ENCODE results near the gene CFAP90.

CFAP90 gene

GRCh38 chr5:7842531-7842930, 8.4 kb downstream of the CFAP90 start:
- no peak overlapping the region for H3K27ac ChIP-seq (ENCODE audit: low read length, poor library complexity, severe bottlenecking)
- no peaks in the 10 kb centered on the region for H3K79me1 ChIP-seq (replicated peaks; ENCODE audit: low read length, poor library complexity, severe bottlenecking)
- peaks cover 4% of the 10 kb centered on the region for H3K4me1 ChIP-seq (ENCODE audit: control insufficient read depth, insufficient read depth, low read depth, low read length)
- no peak overlapping the region for H2BK12ac ChIP-seq (ENCODE audit: low read length in 2 of 2)
- peaks cover 35 to 49% of the 10 kb centered on the region in 2 experiments for H3K27me3 ChIP-seq (ENCODE audit: control insufficient read depth in 1 of 2, insufficient read depth in 1 of 2, low read length in 2 of 2)
- no peak overlapping the region for H4K8ac ChIP-seq (ENCODE audit: low read length)
- H2BK15ac ChIP-seq (ENCODE audit: low read depth, poor library complexity, severe bottlenecking): no peak overlapping the region
- no peak overlapping the region for H3K4me3 ChIP-seq (ENCODE audit: insufficient read depth in 1 of 2, low read depth in 1 of 2, low read length in 2 of 2)
- H2BK120ac ChIP-seq (ENCODE audit: low read depth, low read length): no peak overlapping the region
- no peak overlapping the region for H4K91ac ChIP-seq (ENCODE audit: low read length)
- no peak overlapping the region for H3K23ac ChIP-seq (ENCODE audit: low read length in 2 of 2)
- no peaks in the 10 kb centered on the region for H3K9me3 ChIP-seq (ENCODE audit: control insufficient read depth, low read length)
- H3K36me3 ChIP-seq (ENCODE audit: control insufficient read depth in 1 of 2, insufficient read depth in 2 of 2, low read depth in 1 of 2, low read length in 2 of 2): no peaks in the 10 kb centered on the region
- no peak overlapping the region for H3K18ac ChIP-seq (ENCODE audit: low read depth in 1 of 2, low read length in 2 of 2)
- no peak overlapping the region for H3K14ac ChIP-seq (ENCODE audit: low read length in 2 of 2)
- no peak for DNase-seq
- H3K4ac ChIP-seq (ENCODE audit: low read depth in 1 of 2, low read length in 2 of 2): no peak overlapping the region
- H3K4me2 ChIP-seq (ENCODE audit: low read length, poor library complexity, severe bottlenecking): no peak overlapping the region
- WGBS: 61% methylated on average over 2 of the region's 2 CpGs
- no peak overlapping the region for H2AK5ac ChIP-seq (ENCODE audit: low read length, severe bottlenecking)
- no peak overlapping the region for H2BK5ac ChIP-seq (ENCODE audit: low read depth, low read length, poor library complexity, severe bottlenecking)
- no peak overlapping the region for H3K9ac ChIP-seq (ENCODE audit: low read length)
- H2AFZ ChIP-seq (ENCODE audit: low read depth, low read length): no peak overlapping the region

- H2AK5ac ChIP-seq (ENCODE audit: low read length, severe bottlenecking): no peak overlapping the region
- H3K79me1 ChIP-seq (replicated peaks; ENCODE audit: low read length, poor library complexity, severe bottlenecking): no peaks in the 10 kb centered on the region
- H2BK12ac ChIP-seq (ENCODE audit: low read length in 2 of 2): no peak overlapping the region
- H3K23ac ChIP-seq (ENCODE audit: low read length in 2 of 2): no peak overlapping the region
- no peak overlapping the region for H3K18ac ChIP-seq (ENCODE audit: low read depth in 1 of 2, low read length in 2 of 2)
- no peak overlapping the region for H3K4me2 ChIP-seq (ENCODE audit: low read length, poor library complexity, severe bottlenecking)
- H2AFZ ChIP-seq (ENCODE audit: low read depth, low read length): no peak overlapping the region
- H2BK15ac ChIP-seq (ENCODE audit: low read depth, poor library complexity, severe bottlenecking): no peak overlapping the region
- no peaks in the 10 kb centered on the region for H3K27me3 ChIP-seq (ENCODE audit: control insufficient read depth in 1 of 2, insufficient read depth in 1 of 2, low read length in 2 of 2)
- H2BK120ac ChIP-seq (ENCODE audit: low read depth, low read length): no peak overlapping the region
- DNase-seq: no peak
- peak overlapping the region; percentile 83 for H3K27ac ChIP-seq (ENCODE audit: low read length, poor library complexity, severe bottlenecking)
- H3K14ac ChIP-seq (ENCODE audit: low read length in 2 of 2): no peak overlapping the region
- H3K9me3 ChIP-seq (ENCODE audit: control insufficient read depth, low read length): no peaks in the 10 kb centered on the region
- no peak overlapping the region for H3K4me3 ChIP-seq (ENCODE audit: insufficient read depth in 1 of 2, low read depth in 1 of 2, low read length in 2 of 2)
- no peak overlapping the region for H3K4ac ChIP-seq (ENCODE audit: low read depth in 1 of 2, low read length in 2 of 2)
- H3K4me1 ChIP-seq (ENCODE audit: control insufficient read depth, insufficient read depth, low read depth, low read length): peaks cover 4% of the 10 kb centered on the region
- no peak overlapping the region for H2BK5ac ChIP-seq (ENCODE audit: low read depth, low read length, poor library complexity, severe bottlenecking)
- H4K91ac ChIP-seq (ENCODE audit: low read length): no peak overlapping the region
- no peaks in the 10 kb centered on the region for H3K36me3 ChIP-seq (ENCODE audit: control insufficient read depth in 1 of 2, insufficient read depth in 2 of 2, low read depth in 1 of 2, low read length in 2 of 2)
- H3K9ac ChIP-seq (ENCODE audit: low read length): no peak overlapping the region
- 78% methylated on average over 3 of the region's 3 CpGs for WGBS
- H4K8ac ChIP-seq (ENCODE audit: low read length): no peak overlapping the region
These were observed 13.5 kb downstream of the CFAP90 start for GRCh38 chr5:7837403-7837802.

GRCh38 chr5:7834982-7835381, 16.0 kb downstream of the CFAP90 start:
- H3K18ac ChIP-seq (ENCODE audit: low read depth in 1 of 2, low read length in 2 of 2): no peak overlapping the region

GRCh38 chr5:7828269-7828668, 22.7 kb downstream of the CFAP90 start:
- no peak overlapping the region for H3K4me3 ChIP-seq (ENCODE audit: insufficient read depth in 1 of 2, low read depth in 1 of 2, low read length in 2 of 2)

More at GRCh38 chr5:7834982-7835381, 16.0 kb downstream of the CFAP90 start:
- no peak overlapping the region for H3K23ac ChIP-seq (ENCODE audit: low read length in 2 of 2)
- H2BK15ac ChIP-seq (ENCODE audit: low read depth, poor library complexity, severe bottlenecking): no peak overlapping the region
- no peaks in the 10 kb centered on the region for H3K9me3 ChIP-seq (ENCODE audit: control insufficient read depth, low read length)
- H3K4me3 ChIP-seq (ENCODE audit: insufficient read depth in 1 of 2, low read depth in 1 of 2, low read length in 2 of 2): no peak overlapping the region
- H2BK5ac ChIP-seq (ENCODE audit: low read depth, low read length, poor library complexity, severe bottlenecking): no peak overlapping the region
- H2AFZ ChIP-seq (ENCODE audit: low read depth, low read length): no peak overlapping the region
- no peaks in the 10 kb centered on the region for H3K36me3 ChIP-seq (ENCODE audit: control insufficient read depth in 1 of 2, insufficient read depth in 2 of 2, low read depth in 1 of 2, low read length in 2 of 2)
- no peak overlapping the region for H3K4me2 ChIP-seq (ENCODE audit: low read length, poor library complexity, severe bottlenecking)
- H2AK5ac ChIP-seq (ENCODE audit: low read length, severe bottlenecking): no peak overlapping the region
- peaks cover 6 to 10% of the 10 kb centered on the region in 2 experiments for H3K27me3 ChIP-seq (ENCODE audit: control insufficient read depth in 1 of 2, insufficient read depth in 1 of 2, low read length in 2 of 2)
- DNase-seq: no peak
- H2BK120ac ChIP-seq (ENCODE audit: low read depth, low read length): no peak overlapping the region
- no peaks in the 10 kb centered on the region for H3K79me1 ChIP-seq (replicated peaks; ENCODE audit: low read length, poor library complexity, severe bottlenecking)
- WGBS: no CpG with 5 or more reads among the region's 4 CpGs
- no peak overlapping the region for H3K9ac ChIP-seq (ENCODE audit: low read length)
- no peak overlapping the region for H3K4ac ChIP-seq (ENCODE audit: low read depth in 1 of 2, low read length in 2 of 2)
- no peak overlapping the region for H3K14ac ChIP-seq (ENCODE audit: low read length in 2 of 2)
- peaks cover 4% of the 10 kb centered on the region for H3K4me1 ChIP-seq (ENCODE audit: control insufficient read depth, insufficient read depth, low read depth, low read length)
- no peak overlapping the region for H3K27ac ChIP-seq (ENCODE audit: low read length, poor library complexity, severe bottlenecking)
- no peak overlapping the region for H4K91ac ChIP-seq (ENCODE audit: low read length)
- no peak overlapping the region for H2BK12ac ChIP-seq (ENCODE audit: low read length in 2 of 2)
- no peak overlapping the region for H4K8ac ChIP-seq (ENCODE audit: low read length)

More at GRCh38 chr5:7828269-7828668, 22.7 kb downstream of the CFAP90 start:
- 78% methylated on average over 7 of the region's 10 CpGs for WGBS
- no peak overlapping the region for H3K9ac ChIP-seq (ENCODE audit: low read length)
- H2BK12ac ChIP-seq (ENCODE audit: low read length in 2 of 2): no peak overlapping the region
- no peaks in the 10 kb centered on the region for H3K79me1 ChIP-seq (replicated peaks; ENCODE audit: low read length, poor library complexity, severe bottlenecking)
- no peaks in the 10 kb centered on the region for H3K36me3 ChIP-seq (ENCODE audit: control insufficient read depth in 1 of 2, insufficient read depth in 2 of 2, low read depth in 1 of 2, low read length in 2 of 2)
- H2AK5ac ChIP-seq (ENCODE audit: low read length, severe bottlenecking): no peak overlapping the region
- no peak overlapping the region for H2BK15ac ChIP-seq (ENCODE audit: low read depth, poor library complexity, severe bottlenecking)
- peaks cover 25 to 31% of the 10 kb centered on the region in 2 experiments for H3K27me3 ChIP-seq (ENCODE audit: control insufficient read depth in 1 of 2, insufficient read depth in 1 of 2, low read length in 2 of 2)
- no peak overlapping the region for H4K8ac ChIP-seq (ENCODE audit: low read length)
- H2BK5ac ChIP-seq (ENCODE audit: low read depth, low read length, poor library complexity, severe bottlenecking): no peak overlapping the region
- no peak overlapping the region for H3K18ac ChIP-seq (ENCODE audit: low read depth in 1 of 2, low read length in 2 of 2)
- H3K27ac ChIP-seq (ENCODE audit: low read length, poor library complexity, severe bottlenecking): no peak overlapping the region
- no peak for DNase-seq
- no peak overlapping the region for H3K4me2 ChIP-seq (ENCODE audit: low read length, poor library complexity, severe bottlenecking)
- H4K91ac ChIP-seq (ENCODE audit: low read length): no peak overlapping the region
- no peaks in the 10 kb centered on the region for H3K4me1 ChIP-seq (ENCODE audit: control insufficient read depth, insufficient read depth, low read depth, low read length)
- H3K23ac ChIP-seq (ENCODE audit: low read length in 2 of 2): no peak overlapping the region
- H3K9me3 ChIP-seq (ENCODE audit: control insufficient read depth, low read length): no peaks in the 10 kb centered on the region
- no peak overlapping the region for H3K4ac ChIP-seq (ENCODE audit: low read depth in 1 of 2, low read length in 2 of 2)
- H3K14ac ChIP-seq (ENCODE audit: low read length in 2 of 2): no peak overlapping the region
- no peak overlapping the region for H2AFZ ChIP-seq (ENCODE audit: low read depth, low read length)
- no peak overlapping the region for H2BK120ac ChIP-seq (ENCODE audit: low read depth, low read length)

Data from mesenchymal stem cell (in vitro differentiated cells and primary cell).